Measurements from ENCODE around the gene CAMK2N2.

The CAMK2N2 gene

GRCh38 chr3:184240384-184241140 lies 20.8 kb downstream of the CAMK2N2 start:
- Mint-ChIP-seq H3K36me3 (ENCODE audit: low read depth) (peaks cover 37% of the 10 kb centered on the region), H3K27me3 (peaks cover 2% of the 10 kb centered on the region), H3K9me3 (no peaks in the 10 kb centered on the region), H3K27ac (no peak overlapping the region), H3K4me1 (ENCODE audit: low read depth) (peaks cover 5% of the 10 kb centered on the region), H3K4me3 (no peak overlapping the region)
- intact Hi-C loops (cut with micrococcal nuclease): no loop called here

GRCh38 chr3:184239708-184240107 lies 21.6 kb downstream of the CAMK2N2 start:
- Mint-ChIP-seq H3K4me3 (no peak overlapping the region), H3K9me3 (no peaks in the 10 kb centered on the region), H3K4me1 (ENCODE audit: low read depth) (peaks cover 5% of the 10 kb centered on the region), H3K27me3 (peaks cover 2% of the 10 kb centered on the region), H3K36me3 (ENCODE audit: low read depth) (peaks cover 29% of the 10 kb centered on the region), H3K27ac (no peak overlapping the region)
- intact Hi-C loops (cut with micrococcal nuclease): no loop called here

- Mint-ChIP-seq H3K4me1 (ENCODE audit: low read depth) (peaks cover 5% of the 10 kb centered on the region), H3K36me3 (ENCODE audit: low read depth) (peaks cover 24% of the 10 kb centered on the region), H3K27ac (no peak overlapping the region), H3K4me3 (no peak overlapping the region), H3K27me3 (peaks cover 6% of the 10 kb centered on the region), H3K9me3 (no peaks in the 10 kb centered on the region)
- intact Hi-C loops (cut with micrococcal nuclease): no loop called here
Measured at GRCh38 chr3:184239221-184239620, 22.1 kb downstream of the CAMK2N2 start.

GRCh38 chr3:184238246-184238818 lies 23.0 kb downstream of the CAMK2N2 start:
- Mint-ChIP-seq H3K4me1 (ENCODE audit: low read depth) (peaks cover 5% of the 10 kb centered on the region), H3K36me3 (ENCODE audit: low read depth) (peaks cover 15% of the 10 kb centered on the region), H3K9me3 (no peaks in the 10 kb centered on the region), H3K4me3 (no peak overlapping the region), H3K27ac (no peak overlapping the region), H3K27me3 (peaks cover 15% of the 10 kb centered on the region)
- intact Hi-C loops (cut with micrococcal nuclease): no loop called here

GRCh38 chr3:184237807-184238206 lies 23.5 kb downstream of the CAMK2N2 start:
- Mint-ChIP-seq H3K27me3 (peaks cover 19% of the 10 kb centered on the region), H3K9me3 (no peaks in the 10 kb centered on the region)
- intact Hi-C loops (cut with micrococcal nuclease): no loop called here

GRCh38 chr3:184237211-184237610 lies 24.1 kb downstream of the CAMK2N2 start:
- Mint-ChIP-seq H3K27ac (no peak overlapping the region), H3K4me1 (ENCODE audit: low read depth) (peaks cover 5% of the 10 kb centered on the region), H3K4me3 (no peak overlapping the region), H3K36me3 (ENCODE audit: low read depth) (peaks cover 4% of the 10 kb centered on the region), H3K27me3 (peaks cover 25% of the 10 kb centered on the region), H3K9me3 (no peaks in the 10 kb centered on the region)
- intact Hi-C loops (cut with micrococcal nuclease): no loop called here

More at GRCh38 chr3:184237807-184238206, 23.5 kb downstream of the CAMK2N2 start:
- Mint-ChIP-seq H3K27ac (no peak overlapping the region), H3K36me3 (ENCODE audit: low read depth) (peaks cover 10% of the 10 kb centered on the region), H3K4me1 (ENCODE audit: low read depth) (peaks cover 5% of the 10 kb centered on the region), H3K4me3 (no peak overlapping the region)

GRCh38 chr3:184236636-184237035 lies 24.7 kb downstream of the CAMK2N2 start:
- H3K36me3 Mint-ChIP-seq (ENCODE audit: low read depth): no peaks in the 10 kb centered on the region
- H3K4me1 Mint-ChIP-seq (ENCODE audit: low read depth): peaks cover 5% of the 10 kb centered on the region
- peaks cover 31% of the 10 kb centered on the region for H3K27me3 Mint-ChIP-seq
- H3K27ac Mint-ChIP-seq: no peak overlapping the region
- intact Hi-C loops (cut with micrococcal nuclease): no loop called here
- H3K9me3 Mint-ChIP-seq: no peaks in the 10 kb centered on the region
- H3K4me3 Mint-ChIP-seq: no peak overlapping the region

- peaks cover 5% of the 10 kb centered on the region for H3K4me1 Mint-ChIP-seq (ENCODE audit: low read depth)
- peaks cover 37% of the 10 kb centered on the region for H3K27me3 Mint-ChIP-seq
- intact Hi-C loops (cut with micrococcal nuclease): no loop called here
- H3K4me3 Mint-ChIP-seq: no peak overlapping the region
- no peak overlapping the region for H3K27ac Mint-ChIP-seq
- H3K9me3 Mint-ChIP-seq: no peaks in the 10 kb centered on the region
- H3K36me3 Mint-ChIP-seq (ENCODE audit: low read depth): no peaks in the 10 kb centered on the region
Measured at GRCh38 chr3:184236033-184236410, 25.3 kb downstream of the CAMK2N2 start.

GRCh38 chr3:184235381-184236032 lies 25.8 kb downstream of the CAMK2N2 start:
- Mint-ChIP-seq H3K36me3 (ENCODE audit: low read depth) (no peaks in the 10 kb centered on the region), H3K4me1 (ENCODE audit: low read depth) (peaks cover 5% of the 10 kb centered on the region), H3K9me3 (no peaks in the 10 kb centered on the region), H3K4me3 (no peak overlapping the region), H3K27me3 (peaks cover 39% of the 10 kb centered on the region), H3K27ac (no peak overlapping the region)
- intact Hi-C loops (cut with micrococcal nuclease): no loop called here

GRCh38 chr3:184234671-184235380 lies 26.5 kb downstream of the CAMK2N2 start:
- intact Hi-C loops (cut with micrococcal nuclease): no loop called here
- H3K27ac Mint-ChIP-seq: no peak overlapping the region
- H3K27me3 Mint-ChIP-seq: peaks cover 43% of the 10 kb centered on the region
- peaks cover 5% of the 10 kb centered on the region for H3K4me1 Mint-ChIP-seq (ENCODE audit: low read depth)
- no peaks in the 10 kb centered on the region for H3K9me3 Mint-ChIP-seq
- no peak overlapping the region for H3K4me3 Mint-ChIP-seq
- no peaks in the 10 kb centered on the region for H3K36me3 Mint-ChIP-seq (ENCODE audit: low read depth)

GRCh38 chr3:184234224-184234623 lies 27.1 kb downstream of the CAMK2N2 start:
- no peaks in the 10 kb centered on the region for H3K36me3 Mint-ChIP-seq (ENCODE audit: low read depth)
- peaks cover 46% of the 10 kb centered on the region for H3K27me3 Mint-ChIP-seq
- no peak overlapping the region for H3K4me3 Mint-ChIP-seq
- no peaks in the 10 kb centered on the region for H3K9me3 Mint-ChIP-seq
- no peak overlapping the region for H3K27ac Mint-ChIP-seq
- H3K4me1 Mint-ChIP-seq (ENCODE audit: low read depth): peaks cover 5% of the 10 kb centered on the region
- intact Hi-C loops (cut with micrococcal nuclease): no loop called here

GRCh38 chr3:184233127-184233843 lies 28.1 kb downstream of the CAMK2N2 start:
- peaks cover 55% of the 10 kb centered on the region for H3K27me3 Mint-ChIP-seq
- H3K4me3 Mint-ChIP-seq: no peak overlapping the region
- no peaks in the 10 kb centered on the region for H3K9me3 Mint-ChIP-seq
- H3K27ac Mint-ChIP-seq: no peak overlapping the region
- peaks cover 8% of the 10 kb centered on the region for H3K4me1 Mint-ChIP-seq (ENCODE audit: low read depth)
- no peaks in the 10 kb centered on the region for H3K36me3 Mint-ChIP-seq (ENCODE audit: low read depth)
- intact Hi-C loops (cut with micrococcal nuclease): no loop called here

- Mint-ChIP-seq H3K36me3 (ENCODE audit: low read depth) (no peaks in the 10 kb centered on the region), H3K4me3 (no peak overlapping the region), H3K27me3 (peaks cover 65% of the 10 kb centered on the region), H3K9me3 (no peaks in the 10 kb centered on the region), H3K27ac (no peak overlapping the region), H3K4me1 (ENCODE audit: low read depth) (peaks cover 8% of the 10 kb centered on the region)
- intact Hi-C loops (cut with micrococcal nuclease): no loop called here
Measured at GRCh38 chr3:184231671-184232070, 29.7 kb downstream of the CAMK2N2 start.
